Measurements from ENCODE around the gene XPO6. TPM values are rescaled to one million over a fixed set of nuclear protein-coding genes. Genes with fewer than 3 reads are reported as not detected.

Gene XPO6
- total RNA-seq, 1 experiment from 2014 or later, result 112 TPM

- peaks cover 57% of the 10 kb centered on the region for H3K36me3 Mint-ChIP-seq (ENCODE audit: insufficient read depth, unreplicated experiment)
Observed at GRCh38 chr16:28100810-28101532, 110.8 kb downstream of the XPO6 start.

GRCh38 chr16:28098959-28099945 is 112.5 kb downstream of the XPO6 start:
- no peaks in the 10 kb centered on the region for H3K4me1 Mint-ChIP-seq (ENCODE audit: low read depth, unreplicated experiment)
- Histone ChIP-seq H3K27me3 (replicated peaks; ENCODE audit: control insufficient read depth, insufficient read depth, low read length) (no peaks in the 10 kb centered on the region), H3K4me3 (ENCODE audit: low read depth, low read length) (no peak overlapping the region), H3K9me3 (no peaks in the 10 kb centered on the region), H3K36me3 (ENCODE audit: control insufficient read depth, insufficient read depth, low read length) (no peaks in the 10 kb centered on the region; the same call in none of the 2 replicates), H3K4me1 (no peaks in the 10 kb centered on the region)
- no peaks in the 10 kb centered on the region for H3K27me3 Mint-ChIP-seq (ENCODE audit: insufficient read depth, unreplicated experiment)
- no peak overlapping the region for H3K4me3 Mint-ChIP-seq (ENCODE audit: unreplicated experiment)
- ChIA-PET CTCF (no interaction called here), POLR2A (no interaction called here)
- no peak overlapping the region for H3K27ac Mint-ChIP-seq (ENCODE audit: unreplicated experiment)
- no TSS peak for BruUV-seq (replicated peaks)
- H3K36me3 Mint-ChIP-seq (ENCODE audit: insufficient read depth, unreplicated experiment), result peaks cover 68% of the 10 kb centered on the region
- DNase-seq, result no peak
- intact Hi-C loops (cut with micrococcal nuclease; ENCODE audit: unreplicated experiment), result no loop called here
- H3K9me3 Mint-ChIP-seq (ENCODE audit: unreplicated experiment), result no peaks in the 10 kb centered on the region
- no peak for TF ChIP-seq CTCF (IDR thresholded peaks at IDR 0.05; ENCODE audit: insufficient read depth in 1 of 2, low read depth in 1 of 2, low read length in 1 of 2, severe bottlenecking in 1 of 2, unreplicated experiment in 1 of 2)

More at GRCh38 chr16:28100810-28101532, 110.8 kb downstream of the XPO6 start:
- CTCF ChIA-PET, result no interaction called here
- H3K4me1 ChIP-seq, result no peaks in the 10 kb centered on the region
- no peak for DNase-seq
- no TSS peak for BruUV-seq (replicated peaks)
- no peak overlapping the region for H3K27ac Mint-ChIP-seq (ENCODE audit: unreplicated experiment)
- intact Hi-C loops (cut with micrococcal nuclease; ENCODE audit: unreplicated experiment), result no loop called here
- no peaks in the 10 kb centered on the region for H3K9me3 Mint-ChIP-seq (ENCODE audit: unreplicated experiment)
- POLR2A ChIA-PET, result no interaction called here
- H3K27me3 Mint-ChIP-seq (ENCODE audit: insufficient read depth, unreplicated experiment), result no peaks in the 10 kb centered on the region
- TF ChIP-seq CTCF (IDR thresholded peaks at IDR 0.05; ENCODE audit: insufficient read depth in 1 of 2, low read depth in 1 of 2, low read length in 1 of 2, severe bottlenecking in 1 of 2, unreplicated experiment in 1 of 2), result no peak
- peaks cover 3% of the 10 kb centered on the region for H3K36me3 ChIP-seq (ENCODE audit: control insufficient read depth, insufficient read depth, low read length)
- no peak overlapping the region for H3K4me3 Mint-ChIP-seq (ENCODE audit: unreplicated experiment)
- H3K27me3 ChIP-seq (replicated peaks; ENCODE audit: control insufficient read depth, insufficient read depth, low read length), result no peaks in the 10 kb centered on the region
- H3K9me3 ChIP-seq, result no peaks in the 10 kb centered on the region
- no peak overlapping the region for H3K4me3 ChIP-seq (ENCODE audit: low read depth, low read length)
- no peaks in the 10 kb centered on the region for H3K4me1 Mint-ChIP-seq (ENCODE audit: low read depth, unreplicated experiment)

- ChIA-PET POLR2A (no interaction called here), CTCF (no interaction called here)
- H3K9me3 Mint-ChIP-seq (ENCODE audit: unreplicated experiment), result no peaks in the 10 kb centered on the region
- no peaks in the 10 kb centered on the region for H3K4me1 Mint-ChIP-seq (ENCODE audit: low read depth, unreplicated experiment)
- H3K27ac Mint-ChIP-seq (ENCODE audit: unreplicated experiment), result no peak overlapping the region
- Histone ChIP-seq H3K9me3 (no peaks in the 10 kb centered on the region), H3K36me3 (ENCODE audit: control insufficient read depth, insufficient read depth, low read length) (no peaks in the 10 kb centered on the region), H3K4me3 (ENCODE audit: low read depth, low read length) (no peak overlapping the region), H3K4me1 (no peaks in the 10 kb centered on the region), H3K27me3 (replicated peaks; ENCODE audit: control insufficient read depth, insufficient read depth, low read length) (no peaks in the 10 kb centered on the region)
- no peak for TF ChIP-seq CTCF (IDR thresholded peaks at IDR 0.05; ENCODE audit: insufficient read depth in 1 of 2, low read depth in 1 of 2, low read length in 1 of 2, severe bottlenecking in 1 of 2, unreplicated experiment in 1 of 2)
- no TSS peak for BruUV-seq (replicated peaks)
- no peak for DNase-seq
- H3K36me3 Mint-ChIP-seq (ENCODE audit: insufficient read depth, unreplicated experiment), result peaks cover 75% of the 10 kb centered on the region
- H3K4me3 Mint-ChIP-seq (ENCODE audit: unreplicated experiment), result no peak overlapping the region
- intact Hi-C loops (cut with micrococcal nuclease; ENCODE audit: unreplicated experiment), result no loop called here
- H3K27me3 Mint-ChIP-seq (ENCODE audit: insufficient read depth, unreplicated experiment), result no peaks in the 10 kb centered on the region
Observed at GRCh38 chr16:28098171-28098958, 113.4 kb downstream of the XPO6 start.

All from Caco-2 (cell line).